Natural killer cell (primary cell): Measurements from ENCODE around the gene PSMD6. TPM values are rescaled to one million over a fixed set of nuclear protein-coding genes. Genes with fewer than 3 reads are reported as not detected.

ENCODE experiments used
- ATAC-seq, 3 donors: fragments of 150-1000 bp in 2 of 3; fragments of 200-7000 bp in 1 of 3; cut with Tn5 transposase; 1 replicate in 1 of 3; 2 replicates in 2 of 3; pipeline ENCODE4 v1.10.0; 2021; ENCODE audit warnings: mild to moderate bottlenecking in 2 of 3, moderate library complexity in 2 of 3
- DNase-seq, 2 donors: peaks; one replicate each; pipeline versions ENCODE4 v3.0.0 to v3.0.0-alpha.2; 2013 to 2021; ENCODE audit warnings: mixed read lengths in 1 of 2
- H3K27ac ChIP-seq: one replicate; pipeline ENCODE4 v1.5.1; 2013; ENCODE audit warnings: mild to moderate bottlenecking, low read length
- H3K27me3 ChIP-seq: one replicate; pipeline ENCODE4 v1.6.1; 2013; ENCODE audit warnings: low read length; ENCODE audit not compliant: control insufficient read depth, insufficient read depth
- H3K36me3 ChIP-seq: one replicate; pipeline ENCODE4 v1.6.1; 2013; ENCODE audit warnings: low read length; ENCODE audit not compliant: control insufficient read depth, insufficient read depth
- H3K4me1 ChIP-seq: one replicate; pipeline ENCODE4 v1.6.1; 2013; ENCODE audit warnings: low read length; ENCODE audit not compliant: control insufficient read depth, insufficient read depth
- H3K4me3 ChIP-seq: one replicate; pipeline ENCODE4 v1.5.1; 2013; ENCODE audit warnings: low read length
- H3K9me3 ChIP-seq: one replicate; pipeline ENCODE4 v1.6.1; 2013; ENCODE audit warnings: low read length; ENCODE audit not compliant: control insufficient read depth, insufficient read depth
- H3K27ac Mint-ChIP-seq, 2 donors: one replicate each; pipeline ENCODE4 v1.8.0; 2022; ENCODE audit warnings: mild to moderate bottlenecking in 2 of 2, mixed read lengths in 2 of 2, moderate library complexity in 1 of 2
- H3K27me3 Mint-ChIP-seq, 2 donors: one replicate each; pipeline ENCODE4 v1.8.0; 2022; ENCODE audit warnings: low read depth in 2 of 2, mixed read lengths in 2 of 2
- H3K36me3 Mint-ChIP-seq: one replicate; pipeline ENCODE4 v1.8.0; 2022; ENCODE audit warnings: mixed read lengths
- H3K4me1 Mint-ChIP-seq, 2 donors: one replicate each; pipeline ENCODE4 v1.8.0; 2022; ENCODE audit warnings: mixed read lengths in 2 of 2
- H3K4me3 Mint-ChIP-seq: one replicate; pipeline ENCODE4 v1.8.0; 2022; ENCODE audit warnings: mild to moderate bottlenecking, moderate library complexity, mixed read lengths
- H3K9me3 Mint-ChIP-seq, 2 donors: one replicate each; pipeline ENCODE4 v1.8.0; 2022; ENCODE audit warnings: mixed read lengths in 2 of 2
- WGBS: methylation state at CpG from one replicate; pipeline ENCODE4 v1.1.7; 2013; ENCODE audit warnings: missing lambda C conversion rate; ENCODE audit not compliant: insufficient coverage; 5-methylcytosine and 5-hydroxymethylcytosine counted together
- intact Hi-C: fragments of 100-400 bp; cut with micrococcal nuclease; formaldehyde crosslinking; loops from one replicate; pipeline ENCODE4 v1.14.2; 2022
- total RNA-seq, 4 donors: library from RNA; stranded (reverse); fragments of 120-200 nt in 1 of 4; gene quantifications; one replicate each; pipeline versions ENCODE4 v1.2.3 to v1.2.4, GENCODE V29; 2013 to 2022
- TF ChIP-seq, protein P1 (sequence below): fragments of 200-600 bp; IDR thresholded peaks from one replicate; pipeline ENCODE4 v1.8.0; 2022; ENCODE audit warnings: antibody characterized with exemption

The PSMD6 gene
- total RNA-seq, 3 donors from 2014 or later (not counting 1 experiment from before 2014, with no cell fraction given), result 84.4 to 105 (median 102) TPM

DNA sequence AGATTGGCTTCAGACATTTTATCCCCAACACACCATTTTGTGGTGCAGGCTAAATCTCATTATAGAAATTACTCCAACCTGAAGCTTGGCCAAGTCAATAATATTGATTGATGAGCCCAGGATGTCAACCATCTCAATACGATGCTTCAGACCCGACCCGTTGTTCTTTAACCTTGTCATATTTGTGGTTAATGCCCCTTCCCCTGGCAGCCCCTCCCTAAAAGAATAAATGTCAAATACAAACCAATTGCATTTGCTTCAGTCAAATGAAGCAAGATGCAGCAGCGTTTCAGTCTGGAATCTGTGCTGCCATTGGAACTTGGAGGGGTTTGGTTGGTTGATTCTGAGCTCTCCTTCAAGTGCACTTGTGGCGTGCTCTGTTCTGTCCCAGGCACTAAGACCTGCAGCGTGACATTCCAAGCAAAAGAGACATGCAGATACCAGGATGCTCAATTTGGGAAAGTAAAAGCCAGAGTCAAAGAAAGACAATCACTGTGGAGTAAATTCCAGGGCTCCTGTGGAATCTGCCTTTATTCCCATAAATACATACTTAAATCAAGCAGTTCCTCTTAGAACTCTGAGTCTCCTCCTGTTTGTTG lies 23.8 kb upstream of the PSMD6 start:
- H3K9me3 ChIP-seq, result no peaks in the 10 kb centered on the region
- ATAC-seq, result no peak
- H3K36me3 ChIP-seq, result no peaks in the 10 kb centered on the region
- H3K27me3 ChIP-seq, result peaks cover 5% of the 10 kb centered on the region
- TF ChIP-seq, protein P1, sequence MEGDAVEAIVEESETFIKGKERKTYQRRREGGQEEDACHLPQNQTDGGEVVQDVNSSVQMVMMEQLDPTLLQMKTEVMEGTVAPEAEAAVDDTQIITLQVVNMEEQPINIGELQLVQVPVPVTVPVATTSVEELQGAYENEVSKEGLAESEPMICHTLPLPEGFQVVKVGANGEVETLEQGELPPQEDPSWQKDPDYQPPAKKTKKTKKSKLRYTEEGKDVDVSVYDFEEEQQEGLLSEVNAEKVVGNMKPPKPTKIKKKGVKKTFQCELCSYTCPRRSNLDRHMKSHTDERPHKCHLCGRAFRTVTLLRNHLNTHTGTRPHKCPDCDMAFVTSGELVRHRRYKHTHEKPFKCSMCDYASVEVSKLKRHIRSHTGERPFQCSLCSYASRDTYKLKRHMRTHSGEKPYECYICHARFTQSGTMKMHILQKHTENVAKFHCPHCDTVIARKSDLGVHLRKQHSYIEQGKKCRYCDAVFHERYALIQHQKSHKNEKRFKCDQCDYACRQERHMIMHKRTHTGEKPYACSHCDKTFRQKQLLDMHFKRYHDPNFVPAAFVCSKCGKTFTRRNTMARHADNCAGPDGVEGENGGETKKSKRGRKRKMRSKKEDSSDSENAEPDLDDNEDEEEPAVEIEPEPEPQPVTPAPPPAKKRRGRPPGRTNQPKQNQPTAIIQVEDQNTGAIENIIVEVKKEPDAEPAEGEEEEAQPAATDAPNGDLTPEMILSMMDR, result no peak
- H3K4me3 ChIP-seq, result no peak overlapping the region
- Mint-ChIP-seq H3K4me1 (peaks cover 0 to 4% of the 10 kb centered on the region in 2 donors), H3K27me3 (peaks cover 20 to 33% of the 10 kb centered on the region in 2 donors), H3K4me3 (no peak overlapping the region), H3K36me3 (no peaks in the 10 kb centered on the region), H3K9me3 (no peaks in the 10 kb centered on the region), H3K27ac (no peak overlapping the region)
- H3K27ac ChIP-seq, result no peak overlapping the region
- intact Hi-C loops, result no loop called here
- WGBS, result 47% methylated on average over 6 of the region's 6 CpGs
- H3K4me1 ChIP-seq, result no peaks in the 10 kb centered on the region
- no peak for DNase-seq

DNA sequence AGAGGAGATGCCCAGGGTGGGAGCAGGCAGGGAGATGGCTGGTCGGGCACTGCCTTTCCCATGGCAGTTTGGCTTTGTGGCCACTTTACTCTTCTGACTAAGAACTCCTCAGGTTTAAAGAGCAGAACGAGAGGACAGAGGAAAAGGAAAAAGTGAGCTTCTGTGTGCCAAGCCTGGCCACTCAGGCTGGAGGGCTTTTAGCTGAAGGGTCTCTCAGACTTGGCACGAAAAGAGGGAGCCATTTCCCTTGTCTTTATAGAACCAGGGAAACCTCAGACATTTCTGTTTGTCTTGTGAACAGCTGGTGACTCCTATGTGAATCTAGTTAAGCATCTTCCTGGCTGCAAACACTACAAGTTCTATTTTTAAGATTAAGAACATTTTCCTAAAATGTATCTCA lies 23.3 kb upstream of the PSMD6 start:
- Histone ChIP-seq H3K9me3 (no peaks in the 10 kb centered on the region), H3K27me3 (peaks cover 5% of the 10 kb centered on the region), H3K4me3 (no peak overlapping the region), H3K4me1 (no peaks in the 10 kb centered on the region), H3K27ac (no peak overlapping the region), H3K36me3 (no peaks in the 10 kb centered on the region)
- Mint-ChIP-seq H3K4me1 (peaks cover 0 to 4% of the 10 kb centered on the region in 2 donors), H3K4me3 (no peak overlapping the region), H3K36me3 (no peaks in the 10 kb centered on the region), H3K9me3 (no peaks in the 10 kb centered on the region), H3K27ac (no peak overlapping the region), H3K27me3 (peaks cover 23 to 33% of the 10 kb centered on the region in 2 donors)
- TF ChIP-seq, protein P1, result no peak
- intact Hi-C loops, result no loop called here
- DNase-seq, result no peak
- 78% methylated on average over 3 of the region's 3 CpGs for WGBS
- no peak for ATAC-seq

- Histone ChIP-seq H3K4me1 (no peaks in the 10 kb centered on the region), H3K27ac (no peak overlapping the region), H3K9me3 (no peaks in the 10 kb centered on the region), H3K4me3 (no peak overlapping the region), H3K36me3 (no peaks in the 10 kb centered on the region), H3K27me3 (peaks cover 5% of the 10 kb centered on the region)
- H3K9me3 Mint-ChIP-seq, result no peaks in the 10 kb centered on the region
- intact Hi-C loops, result no loop called here
- no peak for ATAC-seq
- no peaks in the 10 kb centered on the region for H3K36me3 Mint-ChIP-seq
- H3K27me3 Mint-ChIP-seq, result peaks cover 30 to 33% of the 10 kb centered on the region in 2 donors
- WGBS, result no CpG with 5 or more reads among the region's 1 CpG
- H3K27ac Mint-ChIP-seq, result no peak overlapping the region
- H3K4me1 Mint-ChIP-seq, result no peaks in the 10 kb centered on the region
- DNase-seq, result no peak
- H3K4me3 Mint-ChIP-seq, result no peak overlapping the region
- TF ChIP-seq, protein P1, result no peak
Observed at GRCh38 chr3:64042952-64043351, 19.7 kb upstream of the PSMD6 start.
